ENCODE measurements around the gene NRGN.

DNA sequence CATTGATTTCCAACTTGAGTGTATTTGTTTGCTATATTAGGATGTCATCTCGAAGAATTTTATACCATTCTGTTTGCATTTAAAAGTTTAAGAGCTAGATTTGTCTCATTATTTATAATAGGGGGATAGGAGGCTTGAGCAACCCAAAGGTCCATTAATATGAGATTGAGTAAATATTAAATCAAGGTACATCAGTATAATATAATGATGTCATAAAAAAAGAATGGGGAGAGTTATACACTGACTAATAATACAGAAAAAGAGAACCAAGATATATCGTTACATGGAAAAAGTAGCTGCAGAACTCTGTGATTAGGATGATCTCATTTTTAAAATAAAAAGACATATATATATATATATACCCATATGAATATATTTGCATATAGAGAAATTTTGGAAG lies 46.6 kb upstream of the NRGN start:
- TF ChIP-seq CTCF (conservative IDR thresholded peaks at IDR 0.05 in 1 of 2, IDR thresholded peaks at IDR 0.05 in 1 of 2; ENCODE audit: extremely low read depth in 1 of 2, insufficient read depth in 1 of 2, low read depth in 1 of 2, low read length in 2 of 2) (no peak), EZH2 (IDR thresholded peaks at IDR 0.05; ENCODE audit: borderline replicate concordance, low read length) (no peak)
